ENCODE results near the gene GABRE. TPM values are rescaled to one million over a fixed set of nuclear protein-coding genes. Genes with fewer than 3 reads are reported as not detected.

The GABRE gene
- total RNA-seq, 1 donor, result 33.3 TPM

DNA sequence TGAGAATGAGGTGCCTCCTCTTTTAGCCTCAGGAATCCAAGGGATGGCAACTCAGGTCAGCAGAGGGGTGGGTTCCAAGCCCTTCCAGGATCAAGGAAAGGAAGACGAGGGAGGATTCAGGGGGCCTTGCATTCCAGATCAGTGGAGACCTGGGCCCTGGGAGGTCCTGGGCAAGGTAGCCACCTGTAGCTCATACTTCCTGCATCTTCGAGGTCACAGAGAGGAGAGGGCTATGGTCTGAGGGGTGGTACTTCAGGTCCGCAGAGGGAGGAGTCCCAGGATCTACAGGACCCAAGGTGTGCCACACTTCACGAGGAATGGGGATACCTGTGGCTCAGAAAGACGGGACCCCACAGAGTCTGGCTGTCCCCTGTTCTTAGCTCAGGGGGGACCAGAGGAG, 52.6 kb downstream of the GABRE start:
- H3K79me2 ChIP-seq (ENCODE audit: insufficient read depth, low read length), result no peaks in the 10 kb centered on the region
- H3K27me3 ChIP-seq (ENCODE audit: insufficient read depth, low read length), result no peaks in the 10 kb centered on the region
- no peak overlapping the region for H3K4me3 ChIP-seq (ENCODE audit: insufficient read depth, low read length)
- no peaks in the 10 kb centered on the region for H3K36me3 ChIP-seq (ENCODE audit: insufficient read depth, low read length)
- DNase-seq (ENCODE audit: insufficient read length, low spot score, missing footprints), result peak; percentile 57
- H3K4me1 ChIP-seq (ENCODE audit: insufficient read depth, low read length), result no peaks in the 10 kb centered on the region
- no peak overlapping the region for H3K4me2 ChIP-seq (ENCODE audit: insufficient read depth, low read length)
- TF ChIP-seq, protein P1, sequence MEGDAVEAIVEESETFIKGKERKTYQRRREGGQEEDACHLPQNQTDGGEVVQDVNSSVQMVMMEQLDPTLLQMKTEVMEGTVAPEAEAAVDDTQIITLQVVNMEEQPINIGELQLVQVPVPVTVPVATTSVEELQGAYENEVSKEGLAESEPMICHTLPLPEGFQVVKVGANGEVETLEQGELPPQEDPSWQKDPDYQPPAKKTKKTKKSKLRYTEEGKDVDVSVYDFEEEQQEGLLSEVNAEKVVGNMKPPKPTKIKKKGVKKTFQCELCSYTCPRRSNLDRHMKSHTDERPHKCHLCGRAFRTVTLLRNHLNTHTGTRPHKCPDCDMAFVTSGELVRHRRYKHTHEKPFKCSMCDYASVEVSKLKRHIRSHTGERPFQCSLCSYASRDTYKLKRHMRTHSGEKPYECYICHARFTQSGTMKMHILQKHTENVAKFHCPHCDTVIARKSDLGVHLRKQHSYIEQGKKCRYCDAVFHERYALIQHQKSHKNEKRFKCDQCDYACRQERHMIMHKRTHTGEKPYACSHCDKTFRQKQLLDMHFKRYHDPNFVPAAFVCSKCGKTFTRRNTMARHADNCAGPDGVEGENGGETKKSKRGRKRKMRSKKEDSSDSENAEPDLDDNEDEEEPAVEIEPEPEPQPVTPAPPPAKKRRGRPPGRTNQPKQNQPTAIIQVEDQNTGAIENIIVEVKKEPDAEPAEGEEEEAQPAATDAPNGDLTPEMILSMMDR (IDR thresholded peaks at IDR 0.05; ENCODE audit: extremely low read depth, low read depth, low read length), result no peak
- no peaks in the 10 kb centered on the region for H4K20me1 ChIP-seq (ENCODE audit: insufficient read depth, low read length)
- no peak overlapping the region for H3K27ac ChIP-seq (ENCODE audit: low read depth, low read length)
- H2AFZ ChIP-seq (ENCODE audit: low read length), result no peak overlapping the region
- no peaks in the 10 kb centered on the region for H3K9me3 ChIP-seq (ENCODE audit: low read depth, low read length)

- no peak for DNase-seq (ENCODE audit: insufficient read length, low spot score, missing footprints)
- Histone ChIP-seq H2AFZ (ENCODE audit: low read length) (no peak overlapping the region), H3K4me3 (ENCODE audit: insufficient read depth, low read length) (no peak overlapping the region), H3K9me3 (ENCODE audit: low read depth, low read length) (no peaks in the 10 kb centered on the region), H3K4me1 (ENCODE audit: insufficient read depth, low read length) (no peaks in the 10 kb centered on the region), H3K79me2 (ENCODE audit: insufficient read depth, low read length) (no peaks in the 10 kb centered on the region), H3K27ac (ENCODE audit: low read depth, low read length) (no peak overlapping the region), H3K27me3 (ENCODE audit: insufficient read depth, low read length) (no peaks in the 10 kb centered on the region), H3K4me2 (ENCODE audit: insufficient read depth, low read length) (no peak overlapping the region), H3K36me3 (ENCODE audit: insufficient read depth, low read length) (no peaks in the 10 kb centered on the region), H4K20me1 (ENCODE audit: insufficient read depth, low read length) (no peaks in the 10 kb centered on the region)
- TF ChIP-seq, protein P1 (IDR thresholded peaks at IDR 0.05; ENCODE audit: extremely low read depth, low read depth, low read length), result no peak
Observed at GRCh38 chrX:151921292-151921691, 53.2 kb downstream of the GABRE start.

- DNase-seq (ENCODE audit: insufficient read length, low spot score, missing footprints), result no peak
- Histone ChIP-seq H3K9me3 (ENCODE audit: low read depth, low read length) (no peaks in the 10 kb centered on the region), H4K20me1 (ENCODE audit: insufficient read depth, low read length) (no peaks in the 10 kb centered on the region), H2AFZ (ENCODE audit: low read length) (no peak overlapping the region), H3K36me3 (ENCODE audit: insufficient read depth, low read length) (no peaks in the 10 kb centered on the region), H3K4me2 (ENCODE audit: insufficient read depth, low read length) (no peak overlapping the region), H3K4me3 (ENCODE audit: insufficient read depth, low read length) (no peak overlapping the region), H3K4me1 (ENCODE audit: insufficient read depth, low read length) (no peaks in the 10 kb centered on the region), H3K27me3 (ENCODE audit: insufficient read depth, low read length) (no peaks in the 10 kb centered on the region), H3K27ac (ENCODE audit: low read depth, low read length) (no peak overlapping the region), H3K79me2 (ENCODE audit: insufficient read depth, low read length) (no peaks in the 10 kb centered on the region)
- TF ChIP-seq, protein P1 (IDR thresholded peaks at IDR 0.05; ENCODE audit: extremely low read depth, low read depth, low read length), result no peak
Observed at GRCh38 chrX:151920530-151920929, 53.9 kb downstream of the GABRE start.

GRCh38 chrX:151920101-151920500, 54.4 kb downstream of the GABRE start:
- TF ChIP-seq, protein P1 (IDR thresholded peaks at IDR 0.05; ENCODE audit: extremely low read depth, low read depth, low read length), result no peak
- Histone ChIP-seq H3K9me3 (ENCODE audit: low read depth, low read length) (no peaks in the 10 kb centered on the region), H3K4me1 (ENCODE audit: insufficient read depth, low read length) (no peaks in the 10 kb centered on the region), H3K4me3 (ENCODE audit: insufficient read depth, low read length) (no peak overlapping the region), H3K79me2 (ENCODE audit: insufficient read depth, low read length) (no peaks in the 10 kb centered on the region), H3K36me3 (ENCODE audit: insufficient read depth, low read length) (no peaks in the 10 kb centered on the region), H3K27me3 (ENCODE audit: insufficient read depth, low read length) (no peaks in the 10 kb centered on the region), H3K27ac (ENCODE audit: low read depth, low read length) (no peak overlapping the region), H4K20me1 (ENCODE audit: insufficient read depth, low read length) (no peaks in the 10 kb centered on the region), H3K4me2 (ENCODE audit: insufficient read depth, low read length) (no peak overlapping the region), H2AFZ (ENCODE audit: low read length) (no peak overlapping the region)
- DNase-seq (ENCODE audit: insufficient read length, low spot score, missing footprints), result no peak

Data from osteoblast (primary cell).